Adrenal gland (tissue), 5 donors: ENCODE measurements around the gene REP15.

ENCODE experiments used
- CTCF ChIP-seq, 6 experiments: fragments of 450-650 bp in 4 of 6; fragments of 200-600 bp in 2 of 6; sonication (generic) in 1 of 6; IDR thresholded peaks; 1 replicate in 5 of 6; 2 replicates in 1 of 6; pipeline versions ENCODE4 v1.5.1 to v1.8.0; 2016 to 2021; ENCODE audit warnings: antibody characterized with exemption in 6 of 6, mild to moderate bottlenecking in 2 of 6, moderate library complexity in 1 of 6
- POLR2A ChIP-seq, 2 donors: fragments of 450-650 bp; IDR thresholded peaks; one replicate each; pipeline ENCODE4 v1.6.1; 2017; ENCODE audit warnings: antibody characterized with exemption in 2 of 2, mild to moderate bottlenecking in 2 of 2, moderate library complexity in 1 of 2
- donor health status: DM: no; HTN: no; CAD: no.

- TF ChIP-seq CTCF (IDR thresholded peaks at IDR 0.05): no peak
- peak in 1 of 2 donors; percentile 82 for TF ChIP-seq POLR2A (IDR thresholded peaks at IDR 0.05)
Observed at GRCh38 chr12:27710592-27711316, 14.5 kb downstream of the REP15 start, which contains the start of gene MRPS35.
